ENCODE data around the gene PCBP3. TPM values are rescaled to one million over a fixed set of nuclear protein-coding genes. Genes with fewer than 3 reads are reported as not detected.

PCBP3 gene
- total RNA-seq, 1 experiment from 2014 or later: not detected

GRCh38 chr21:45768011-45768739 lies 124.7 kb downstream of the PCBP3 start:
- no peak for DNase-seq
- Histone ChIP-seq H3K27ac (no peak overlapping the region), H3K4me3 (no peak overlapping the region), H3K36me3 (ENCODE audit: low read depth) (no peaks in the 10 kb centered on the region), H3K79me2 (ENCODE audit: low read depth) (no peaks in the 10 kb centered on the region), H3K27me3 (ENCODE audit: insufficient read depth, low read depth) (peaks cover 92% of the 10 kb centered on the region), H2AFZ (no peak overlapping the region), H4K20me1 (ENCODE audit: insufficient read depth) (no peaks in the 10 kb centered on the region), H3K9me2 (ENCODE audit: insufficient read depth) (no peaks in the 10 kb centered on the region), H3F3A (ENCODE audit: insufficient read depth, low read depth) (no peaks in the 10 kb centered on the region), H3K9me3 (ENCODE audit: insufficient read depth, low read depth) (no peaks in the 10 kb centered on the region), H3K4me1 (replicated peaks; ENCODE audit: insufficient read depth) (no peaks in the 10 kb centered on the region), H3K4me2 (no peak overlapping the region)
- intact Hi-C loops (cut with micrococcal nuclease; ENCODE audit: unreplicated experiment): no loop called here
- CTCF ChIA-PET: no interaction called here
- BruUV-seq (replicated peaks): no TSS peak
- TF ChIP-seq, protein P1, sequence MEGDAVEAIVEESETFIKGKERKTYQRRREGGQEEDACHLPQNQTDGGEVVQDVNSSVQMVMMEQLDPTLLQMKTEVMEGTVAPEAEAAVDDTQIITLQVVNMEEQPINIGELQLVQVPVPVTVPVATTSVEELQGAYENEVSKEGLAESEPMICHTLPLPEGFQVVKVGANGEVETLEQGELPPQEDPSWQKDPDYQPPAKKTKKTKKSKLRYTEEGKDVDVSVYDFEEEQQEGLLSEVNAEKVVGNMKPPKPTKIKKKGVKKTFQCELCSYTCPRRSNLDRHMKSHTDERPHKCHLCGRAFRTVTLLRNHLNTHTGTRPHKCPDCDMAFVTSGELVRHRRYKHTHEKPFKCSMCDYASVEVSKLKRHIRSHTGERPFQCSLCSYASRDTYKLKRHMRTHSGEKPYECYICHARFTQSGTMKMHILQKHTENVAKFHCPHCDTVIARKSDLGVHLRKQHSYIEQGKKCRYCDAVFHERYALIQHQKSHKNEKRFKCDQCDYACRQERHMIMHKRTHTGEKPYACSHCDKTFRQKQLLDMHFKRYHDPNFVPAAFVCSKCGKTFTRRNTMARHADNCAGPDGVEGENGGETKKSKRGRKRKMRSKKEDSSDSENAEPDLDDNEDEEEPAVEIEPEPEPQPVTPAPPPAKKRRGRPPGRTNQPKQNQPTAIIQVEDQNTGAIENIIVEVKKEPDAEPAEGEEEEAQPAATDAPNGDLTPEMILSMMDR (conservative IDR thresholded peaks at IDR 0.05): no peak
- no peak for TF ChIP-seq EZH2 (IDR thresholded peaks at IDR 0.05; ENCODE audit: low read depth)
- POLR2A ChIA-PET (ENCODE audit: unreplicated experiment): no interaction called here

DNA sequence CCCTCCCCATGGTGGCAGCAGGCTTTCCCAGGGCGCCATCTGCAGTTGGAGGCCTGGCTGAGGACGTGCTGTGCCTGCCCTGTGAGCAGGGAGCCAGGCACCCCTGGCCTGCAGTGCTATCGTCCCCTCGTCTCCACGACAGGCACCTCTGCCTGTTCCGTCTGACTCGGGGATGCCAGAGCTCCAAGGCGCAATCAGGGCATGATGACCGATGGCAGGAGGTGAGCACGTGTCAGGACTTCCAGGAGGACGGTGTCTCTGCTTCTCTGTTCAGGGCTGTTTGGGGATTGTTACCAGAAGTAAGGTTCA lies 125.2 kb downstream of the PCBP3 start:
- no peak for DNase-seq
- no peaks in the 10 kb centered on the region for H3K79me2 ChIP-seq (ENCODE audit: low read depth)
- no peak overlapping the region for H2AFZ ChIP-seq
- no peaks in the 10 kb centered on the region for H3K9me2 ChIP-seq (ENCODE audit: insufficient read depth)
- H3K4me3 ChIP-seq: no peak overlapping the region
- H3K4me1 ChIP-seq (replicated peaks; ENCODE audit: insufficient read depth): no peaks in the 10 kb centered on the region
- BruUV-seq (replicated peaks): no TSS peak
- H3K27ac ChIP-seq: no peak overlapping the region
- no peaks in the 10 kb centered on the region for H3F3A ChIP-seq (ENCODE audit: insufficient read depth, low read depth)
- ChIA-PET CTCF (no interaction called here), POLR2A (ENCODE audit: unreplicated experiment) (no interaction called here)
- no peak overlapping the region for H3K4me2 ChIP-seq
- H3K27me3 ChIP-seq (ENCODE audit: insufficient read depth, low read depth): peaks cover 92% of the 10 kb centered on the region
- H3K9me3 ChIP-seq (ENCODE audit: insufficient read depth, low read depth): no peaks in the 10 kb centered on the region
- TF ChIP-seq EZH2 (IDR thresholded peaks at IDR 0.05; ENCODE audit: low read depth): no peak
- TF ChIP-seq, protein P1 (conservative IDR thresholded peaks at IDR 0.05): no peak
- no peaks in the 10 kb centered on the region for H4K20me1 ChIP-seq (ENCODE audit: insufficient read depth)
- intact Hi-C loops (cut with micrococcal nuclease; ENCODE audit: unreplicated experiment): no loop called here
- no peaks in the 10 kb centered on the region for H3K36me3 ChIP-seq (ENCODE audit: low read depth)

GRCh38 chr21:45769294-45769693 lies 125.8 kb downstream of the PCBP3 start:
- Histone ChIP-seq H3K9me2 (ENCODE audit: insufficient read depth) (no peaks in the 10 kb centered on the region), H3F3A (ENCODE audit: insufficient read depth, low read depth) (no peaks in the 10 kb centered on the region), H3K4me2 (no peak overlapping the region), H4K20me1 (ENCODE audit: insufficient read depth) (no peaks in the 10 kb centered on the region), H3K36me3 (ENCODE audit: low read depth) (no peaks in the 10 kb centered on the region), H2AFZ (no peak overlapping the region), H3K4me1 (replicated peaks; ENCODE audit: insufficient read depth) (no peaks in the 10 kb centered on the region), H3K9me3 (ENCODE audit: insufficient read depth, low read depth) (no peaks in the 10 kb centered on the region), H3K4me3 (no peak overlapping the region), H3K79me2 (ENCODE audit: low read depth) (no peaks in the 10 kb centered on the region), H3K27me3 (ENCODE audit: insufficient read depth, low read depth) (peaks cover 90% of the 10 kb centered on the region), H3K27ac (no peak overlapping the region)
- no peak for TF ChIP-seq EZH2 (IDR thresholded peaks at IDR 0.05; ENCODE audit: low read depth)
- TF ChIP-seq, protein P1 (conservative IDR thresholded peaks at IDR 0.05): no peak
- no TSS peak for BruUV-seq (replicated peaks)
- intact Hi-C loops (cut with micrococcal nuclease; ENCODE audit: unreplicated experiment): no loop called here
- ChIA-PET POLR2A (ENCODE audit: unreplicated experiment) (no interaction called here), CTCF (no interaction called here)
- no peak for DNase-seq
